NB4 (cell line): ENCODE data around the gene BMP4.

Source experiments
- MYC ChIP-seq: IDR thresholded peaks from 2 replicates; pipeline ENCODE4 v1.6.1; 2011; ENCODE audit warnings: low read depth, low read length
- POLR2A ChIP-seq: IDR thresholded peaks from 2 replicates; pipeline ENCODE4 v1.6.1; 2011; ENCODE audit warnings: mild to moderate bottlenecking; ENCODE audit not compliant: insufficient read length; ENCODE audit errors: extremely low read depth
- TF ChIP-seq, protein P1 (sequence below): IDR thresholded peaks from one replicate; pipeline ENCODE4 v1.5.1; 2012; ENCODE audit warnings: low read depth, low read length
- TF ChIP-seq, protein P2 (sequence below): IDR thresholded peaks from 2 replicates; pipeline ENCODE4 v1.6.1; 2011; ENCODE audit warnings: low read depth, low read length

DNA sequence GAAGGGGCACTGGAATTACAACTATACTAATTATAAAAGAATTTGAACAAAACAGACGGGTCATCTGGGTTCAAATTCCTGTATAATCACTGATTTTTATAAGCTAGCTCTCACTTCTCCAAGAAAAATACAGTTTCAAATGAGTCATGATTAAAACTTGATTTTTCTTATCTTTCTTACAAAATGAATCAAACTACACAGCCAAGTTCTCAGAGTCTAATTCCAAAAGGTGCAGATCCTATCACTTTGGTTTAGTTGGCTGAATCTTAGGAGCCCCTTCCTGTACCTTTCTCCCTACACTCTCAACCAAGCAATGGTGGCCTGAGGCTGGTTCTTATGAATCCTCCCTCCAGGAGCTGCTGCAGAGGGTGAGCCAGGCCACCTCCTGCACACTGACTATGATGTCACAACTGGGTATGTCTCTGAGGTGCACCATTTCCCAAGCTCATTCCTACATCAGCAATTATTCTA is 43.8 kb upstream of the BMP4 start:
- TF ChIP-seq, protein P1, sequence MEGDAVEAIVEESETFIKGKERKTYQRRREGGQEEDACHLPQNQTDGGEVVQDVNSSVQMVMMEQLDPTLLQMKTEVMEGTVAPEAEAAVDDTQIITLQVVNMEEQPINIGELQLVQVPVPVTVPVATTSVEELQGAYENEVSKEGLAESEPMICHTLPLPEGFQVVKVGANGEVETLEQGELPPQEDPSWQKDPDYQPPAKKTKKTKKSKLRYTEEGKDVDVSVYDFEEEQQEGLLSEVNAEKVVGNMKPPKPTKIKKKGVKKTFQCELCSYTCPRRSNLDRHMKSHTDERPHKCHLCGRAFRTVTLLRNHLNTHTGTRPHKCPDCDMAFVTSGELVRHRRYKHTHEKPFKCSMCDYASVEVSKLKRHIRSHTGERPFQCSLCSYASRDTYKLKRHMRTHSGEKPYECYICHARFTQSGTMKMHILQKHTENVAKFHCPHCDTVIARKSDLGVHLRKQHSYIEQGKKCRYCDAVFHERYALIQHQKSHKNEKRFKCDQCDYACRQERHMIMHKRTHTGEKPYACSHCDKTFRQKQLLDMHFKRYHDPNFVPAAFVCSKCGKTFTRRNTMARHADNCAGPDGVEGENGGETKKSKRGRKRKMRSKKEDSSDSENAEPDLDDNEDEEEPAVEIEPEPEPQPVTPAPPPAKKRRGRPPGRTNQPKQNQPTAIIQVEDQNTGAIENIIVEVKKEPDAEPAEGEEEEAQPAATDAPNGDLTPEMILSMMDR: no peak
- TF ChIP-seq POLR2A (no peak), MYC (no peak)
- TF ChIP-seq, protein P2, sequence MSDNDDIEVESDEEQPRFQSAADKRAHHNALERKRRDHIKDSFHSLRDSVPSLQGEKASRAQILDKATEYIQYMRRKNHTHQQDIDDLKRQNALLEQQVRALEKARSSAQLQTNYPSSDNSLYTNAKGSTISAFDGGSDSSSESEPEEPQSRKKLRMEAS: no peak
